Hypothalamus (tissue), 51 donors: Measurements from ENCODE around the gene VAC14.
A peak's percentile ranks its signal among the peaks of the same experiment; 100 is the strongest.

Experiments used
- DNase-seq, 51 donors: peaks; one replicate each; lab custom pipeline; 2025; lab: John Stamatoyannopoulos, UW

The VAC14 gene

GRCh38 chr16:70788668-70789594, 12.0 kb downstream of the VAC14 start:
- DNase-seq = peak in 1 of 51 donors; percentile 9

DNA sequence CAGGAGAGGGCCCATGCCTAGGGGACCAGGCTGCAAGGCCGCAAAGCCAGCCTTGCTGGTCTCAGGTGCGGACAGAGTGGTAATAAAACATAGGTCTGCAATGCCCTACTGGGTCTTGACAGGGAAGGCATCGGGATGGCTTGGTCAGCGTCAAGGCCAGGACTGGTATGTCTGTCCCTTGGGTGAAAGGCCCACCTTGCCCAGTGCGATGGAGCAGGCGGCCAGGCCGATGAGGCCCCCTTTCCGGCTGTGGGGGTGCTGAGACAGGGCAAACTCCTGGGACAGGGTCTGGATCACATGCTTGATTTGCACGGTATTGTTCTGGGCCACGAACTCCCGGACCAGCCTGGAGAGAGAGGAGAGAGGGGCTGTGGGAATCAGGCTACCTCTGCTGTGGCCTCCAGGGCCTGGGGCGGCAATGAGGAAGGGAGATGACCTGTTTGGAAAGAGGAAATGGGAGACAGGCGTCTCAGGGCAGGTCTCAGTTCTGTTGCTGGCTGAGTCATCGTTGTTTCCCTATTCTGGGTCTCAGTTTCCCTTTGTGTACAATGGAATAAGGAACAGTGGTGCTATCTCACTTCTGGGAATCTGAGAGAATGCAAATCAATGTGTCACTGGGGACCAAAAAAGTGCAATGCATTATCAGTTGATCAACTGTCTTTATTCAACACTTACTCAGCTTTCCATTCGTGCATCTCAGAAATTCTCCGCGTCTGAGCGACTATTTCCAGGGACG, 14.8 kb downstream of the VAC14 start:
- DNase-seq = no peak

DNA sequence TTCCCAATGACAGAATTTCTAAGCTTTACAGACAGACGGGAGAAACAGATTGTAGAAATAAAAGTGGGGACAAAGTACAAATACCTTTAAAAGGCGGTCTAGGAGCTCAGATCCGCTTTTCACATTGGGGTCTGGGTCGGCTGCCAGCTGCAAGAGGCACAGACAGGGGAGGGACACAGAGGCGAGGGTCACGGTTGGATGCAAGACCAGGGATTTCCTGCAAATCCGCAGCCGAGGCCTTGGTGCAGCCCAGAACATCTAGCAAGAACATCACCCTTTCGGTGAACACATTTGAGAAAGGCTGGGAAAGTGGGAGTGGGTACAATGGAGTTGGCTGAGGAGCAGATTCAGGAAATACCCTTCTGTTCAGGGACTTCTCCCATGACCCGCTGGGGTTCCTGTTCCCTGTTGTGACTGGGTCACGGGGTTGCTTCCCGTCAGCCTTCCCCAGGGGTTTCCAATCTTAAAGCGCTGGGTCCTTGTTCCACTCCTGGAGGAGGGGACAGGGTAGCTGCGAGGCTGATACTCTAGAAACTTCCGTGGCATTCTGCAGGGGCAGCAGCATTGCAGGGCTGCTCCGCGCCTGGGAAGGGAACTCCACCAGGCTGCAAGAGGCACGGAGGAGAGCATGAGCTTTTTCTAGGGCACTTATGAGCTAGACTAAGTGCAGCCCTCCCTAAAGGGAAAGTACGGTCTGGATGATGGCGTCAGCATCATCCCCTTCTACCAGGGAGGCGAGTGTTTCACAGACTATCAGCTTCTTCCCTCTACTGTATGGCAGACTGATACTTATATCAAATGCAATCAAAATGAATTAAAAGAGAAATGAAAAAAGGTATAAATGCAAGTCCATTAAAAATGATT, 16.0 kb downstream of the VAC14 start:
- DNase-seq = no peak

DNA sequence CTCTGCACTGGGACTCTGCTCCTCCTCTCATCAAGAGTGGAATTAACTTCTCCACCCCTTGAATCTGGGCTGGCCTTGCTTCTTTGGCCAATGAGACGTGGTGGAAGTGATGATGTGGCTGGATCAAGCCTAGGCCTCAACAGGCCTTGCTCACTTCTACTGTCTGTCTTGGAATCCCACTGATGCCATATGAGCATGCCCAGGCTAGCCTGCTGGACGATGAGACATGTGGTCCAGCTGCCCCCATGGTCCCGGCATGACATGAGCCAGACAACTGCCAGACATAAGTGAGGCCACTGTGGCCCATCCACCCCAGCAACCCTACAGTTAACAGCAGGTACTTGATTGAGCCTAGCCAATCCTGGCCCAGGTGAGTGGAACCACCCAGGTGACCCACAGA, 18.7 kb downstream of the VAC14 start:
- no peak for DNase-seq

- DNase-seq = no peak
Observed at GRCh38 chr16:70781800-70782199, 19.2 kb downstream of the VAC14 start.

DNA sequence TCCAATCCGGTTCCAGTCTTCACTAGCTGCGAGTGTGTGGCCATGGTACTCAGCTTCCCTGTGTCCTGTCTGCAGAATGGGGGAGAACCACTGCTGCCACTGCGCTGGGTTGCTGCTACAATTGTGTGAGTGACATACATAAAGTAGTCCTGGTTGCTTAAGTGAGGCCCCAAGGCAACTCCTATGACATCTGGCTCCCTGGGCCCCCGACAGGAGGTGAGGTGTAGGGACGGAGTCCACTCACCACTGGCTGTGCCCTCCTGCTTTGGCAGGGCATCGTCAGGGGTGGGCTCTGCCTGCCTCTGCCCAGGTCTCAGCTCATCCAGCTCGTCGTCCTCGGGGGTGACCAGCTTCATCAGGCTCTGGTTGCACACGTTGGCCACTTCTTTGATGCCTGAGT, 20.4 kb downstream of the VAC14 start:
- no peak for DNase-seq

- no peak for DNase-seq
Observed at GRCh38 chr16:70779361-70779760, 21.6 kb downstream of the VAC14 start.

DNA sequence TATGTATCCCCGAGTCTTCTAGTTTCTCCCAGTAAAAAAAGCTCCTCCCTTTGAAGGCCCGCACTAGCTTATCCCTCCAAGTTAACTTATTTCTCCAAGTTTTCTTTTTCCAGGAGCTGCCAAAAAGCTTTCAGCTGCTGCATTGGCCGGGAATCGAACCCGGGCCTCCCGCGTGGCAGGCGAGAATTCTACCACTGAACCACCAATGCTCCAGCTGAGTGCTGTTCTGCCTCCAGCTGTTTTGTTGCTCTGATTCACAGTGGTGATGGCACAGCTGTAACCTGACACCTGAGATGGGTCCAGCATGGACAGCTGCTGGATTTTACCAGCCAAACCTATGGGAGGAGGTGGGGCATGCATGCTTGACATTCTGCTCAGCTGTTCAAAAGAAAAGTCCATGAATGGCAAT, 22.1 kb downstream of the VAC14 start:
- DNase-seq = peak in 10 of 51 donors; percentile 12 to 45 (median 18)

- no peak for DNase-seq
Observed at GRCh38 chr16:70777973-70778406, 23.0 kb downstream of the VAC14 start.

- no peak for DNase-seq
Observed at GRCh38 chr16:70777496-70777895, 23.5 kb downstream of the VAC14 start.

- DNase-seq = no peak
Observed at GRCh38 chr16:70775399-70775798, 25.6 kb downstream of the VAC14 start.

GRCh38 chr16:70774261-70774660, 26.7 kb downstream of the VAC14 start:
- DNase-seq = no peak

DNA sequence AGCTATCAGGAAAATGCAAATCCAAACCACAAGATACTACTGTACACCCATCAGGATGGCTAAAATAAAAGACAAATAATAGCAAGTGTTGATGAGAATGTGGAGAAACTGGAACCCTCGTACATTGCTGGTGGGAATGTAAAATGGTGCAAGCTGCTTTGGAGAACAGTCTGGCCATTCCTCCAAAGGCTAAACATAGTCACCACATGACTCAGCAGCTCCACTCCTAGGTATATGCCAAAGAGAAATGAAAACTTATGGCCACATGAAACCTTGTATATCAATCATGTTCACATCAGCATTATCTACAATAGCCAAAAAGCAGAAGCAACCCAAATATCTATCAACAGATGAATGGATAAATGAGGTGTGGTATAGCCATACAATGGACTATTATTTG, 28.5 kb downstream of the VAC14 start:
- DNase-seq = no peak

DNA sequence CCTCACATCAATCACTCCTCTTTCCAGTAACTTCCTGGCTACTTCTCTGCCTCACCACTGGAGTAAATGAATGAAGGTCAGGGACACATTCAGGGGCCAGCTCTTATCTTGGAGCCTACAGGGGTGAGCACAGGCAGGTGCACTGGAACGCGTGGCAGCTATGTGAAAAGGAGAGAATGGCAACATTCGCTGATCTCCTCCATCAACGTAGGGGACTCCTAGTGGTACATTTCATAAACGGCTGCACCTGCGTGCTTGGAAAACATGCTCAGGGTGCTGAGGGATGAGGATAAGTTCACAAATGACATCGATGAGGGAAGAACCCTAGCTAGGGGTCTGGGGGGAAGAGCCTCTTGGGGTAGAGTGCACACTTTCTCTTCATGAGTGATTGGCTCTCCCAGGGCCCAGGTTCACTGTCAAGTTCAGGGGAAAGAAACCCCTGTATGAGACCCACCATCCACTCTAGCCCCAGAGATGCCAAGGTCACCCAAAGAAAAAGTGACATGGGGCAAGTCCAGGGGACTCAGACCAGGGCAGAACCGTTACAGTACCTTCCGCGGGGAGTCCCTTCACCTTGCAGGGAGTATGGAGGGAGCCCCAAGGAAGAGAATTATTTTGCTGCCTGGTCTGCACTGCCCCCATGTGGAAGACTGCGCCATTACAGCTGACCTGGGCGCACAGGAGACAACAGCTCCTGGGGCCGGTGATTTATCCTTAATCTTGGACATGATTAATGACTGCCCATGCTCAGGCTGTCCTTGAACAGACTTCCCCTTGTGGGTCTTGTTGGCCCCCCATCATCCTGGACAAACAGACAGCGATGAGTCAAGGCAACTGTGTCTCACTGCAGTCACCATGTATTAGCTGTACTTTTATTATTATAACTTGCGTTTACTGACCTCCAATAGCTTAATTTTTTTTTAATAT, 30.1 kb downstream of the VAC14 start:
- peak in 42 of 51 donors; percentile 17 to 74 (median 50) for DNase-seq

DNA sequence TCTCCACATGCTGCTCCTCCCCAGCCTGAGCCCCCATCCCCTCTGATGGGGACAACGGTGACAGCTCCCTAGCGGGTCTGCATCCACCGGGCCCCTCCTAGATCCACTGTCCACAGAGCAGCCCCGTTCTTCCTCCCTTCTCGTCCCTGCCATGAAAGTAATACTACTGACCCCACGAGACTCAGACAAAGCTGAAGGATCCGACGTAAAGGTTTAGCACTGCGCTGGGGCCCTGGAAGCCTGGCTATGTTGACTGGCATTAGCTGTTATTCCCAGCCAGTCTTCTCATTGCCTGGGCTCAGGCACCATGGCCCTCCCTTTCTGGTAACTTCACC, 30.7 kb downstream of the VAC14 start:
- DNase-seq = no peak

DNA sequence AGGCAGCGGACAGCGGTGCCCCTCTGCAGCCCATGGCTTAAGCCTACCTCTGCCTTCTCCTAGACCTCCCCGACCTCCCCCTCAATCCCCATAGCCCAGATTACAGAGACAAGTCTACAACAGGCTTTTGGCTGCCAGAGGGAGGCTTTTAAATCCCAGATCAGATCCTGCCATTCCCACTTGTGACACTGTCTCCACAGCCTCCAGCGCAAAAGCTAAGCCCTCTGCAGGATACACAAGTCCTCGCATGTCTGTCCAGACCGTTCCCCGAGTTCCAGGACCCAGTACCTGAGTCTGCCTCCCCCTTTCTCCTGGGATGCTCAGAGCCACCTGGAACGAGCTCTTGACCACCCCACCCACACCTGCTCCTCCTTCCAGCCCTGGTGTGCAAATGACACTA, 31.2 kb downstream of the VAC14 start:
- no peak for DNase-seq

GRCh38 chr16:70769131-70769530, 31.8 kb downstream of the VAC14 start:
- DNase-seq = no peak

DNA sequence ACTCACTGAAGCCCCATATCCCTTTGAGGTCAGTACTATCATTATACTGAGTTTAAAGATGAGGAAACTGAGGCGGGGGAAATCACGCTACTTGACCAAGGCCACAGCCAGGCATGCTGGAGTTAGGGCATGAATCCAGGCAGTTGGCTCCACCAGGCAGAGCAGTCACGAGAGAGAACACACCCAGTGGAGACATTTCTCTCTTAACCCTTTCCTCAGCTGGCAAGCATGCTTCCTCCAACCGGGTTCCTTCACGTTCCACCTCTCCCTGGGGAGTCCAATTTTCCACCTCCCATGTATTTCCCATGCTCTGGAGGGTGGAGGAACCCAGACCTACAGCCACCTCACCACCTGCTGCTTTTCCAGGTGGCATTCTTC, 32.8 kb downstream of the VAC14 start:
- DNase-seq = no peak

DNA sequence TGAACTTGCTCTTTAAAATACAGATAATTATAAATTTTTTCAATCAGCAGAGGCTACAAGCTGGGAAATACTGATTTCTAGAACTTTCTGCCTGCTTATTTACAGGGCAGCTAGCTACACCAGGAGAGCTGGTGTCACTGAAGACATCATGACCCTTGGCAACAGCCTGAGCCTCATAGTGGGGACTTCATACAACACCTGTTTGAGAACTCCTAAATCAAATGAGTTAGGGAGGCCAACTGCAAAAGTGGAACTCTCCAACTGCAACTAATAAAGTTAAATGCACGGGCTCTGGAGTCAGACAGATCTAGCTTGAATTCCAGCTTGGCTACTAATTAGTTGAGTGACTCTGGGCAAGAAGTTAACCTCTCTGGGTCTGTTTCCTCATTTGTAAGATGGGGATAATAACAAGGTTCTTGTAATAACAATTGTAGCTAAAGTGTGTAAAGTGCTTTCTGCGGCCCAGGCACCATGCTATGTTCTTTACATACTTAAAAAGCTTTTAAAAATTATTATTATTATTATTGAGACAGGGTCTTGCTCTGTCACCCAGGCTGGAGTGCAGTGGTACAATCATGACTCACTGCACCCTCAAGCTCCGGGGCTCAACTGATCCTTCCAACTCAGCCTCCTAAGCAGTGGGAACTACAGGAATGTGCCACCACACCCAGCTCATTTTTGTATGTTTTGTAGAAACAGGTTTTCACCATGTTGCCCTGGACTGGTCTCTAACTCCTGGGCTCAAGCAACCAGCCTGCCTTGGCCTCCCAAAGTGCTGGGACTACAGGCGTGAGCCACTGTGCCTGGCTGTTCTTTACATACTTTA, 33.4 kb downstream of the VAC14 start:
- no peak for DNase-seq
